ENCODE measurements around the gene TBC1D22B.
A peak's percentile ranks its signal among the peaks of the same experiment; 100 is the strongest.

Gene TBC1D22B

GRCh38 chr6:37232430-37233017 lies 25.0 kb upstream of the TBC1D22B start:
- H3K9me3 Mint-ChIP-seq: no peaks in the 10 kb centered on the region

DNA sequence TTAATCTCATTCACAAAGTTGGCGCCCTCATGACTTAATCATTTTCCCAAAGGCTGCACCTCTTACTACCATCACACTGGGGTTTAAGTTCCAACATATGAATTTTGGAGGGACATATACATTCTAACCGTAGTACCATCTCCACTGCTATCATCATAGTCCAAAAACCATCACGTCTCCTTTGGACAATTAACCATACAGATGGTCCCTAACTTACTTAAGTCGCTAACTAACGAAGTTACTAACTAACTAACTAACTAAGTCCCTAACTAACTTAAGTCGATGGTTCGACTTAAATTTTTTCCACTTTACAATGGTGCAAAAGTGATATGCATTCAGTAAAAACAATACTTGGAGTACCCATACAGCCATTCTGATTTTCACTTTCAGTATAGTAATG lies 24.0 kb upstream of the TBC1D22B start:
- H3K36me3 Mint-ChIP-seq: peaks cover 5% of the 10 kb centered on the region
- H3K9me3 Mint-ChIP-seq: no peaks in the 10 kb centered on the region
- peaks cover 30% of the 10 kb centered on the region for H3K4me1 Mint-ChIP-seq
- H3K27ac Mint-ChIP-seq: no peak overlapping the region
- ATAC-seq: no peak
- H3K4me3 Mint-ChIP-seq: no peak overlapping the region
- DNase-seq (ENCODE audit: low spot score in 2 of 2): no peak

More at GRCh38 chr6:37232430-37233017, 25.0 kb upstream of the TBC1D22B start:
- no peak for DNase-seq (ENCODE audit: low spot score in 2 of 2)
- Mint-ChIP-seq H3K4me1 (peaks cover 20% of the 10 kb centered on the region), H3K27ac (no peak overlapping the region), H3K36me3 (peaks cover 5% of the 10 kb centered on the region), H3K4me3 (no peak overlapping the region)
- no peak for ATAC-seq

GRCh38 chr6:37236921-37237320 lies 20.7 kb upstream of the TBC1D22B start:
- H3K27ac Mint-ChIP-seq: no peak overlapping the region

DNA sequence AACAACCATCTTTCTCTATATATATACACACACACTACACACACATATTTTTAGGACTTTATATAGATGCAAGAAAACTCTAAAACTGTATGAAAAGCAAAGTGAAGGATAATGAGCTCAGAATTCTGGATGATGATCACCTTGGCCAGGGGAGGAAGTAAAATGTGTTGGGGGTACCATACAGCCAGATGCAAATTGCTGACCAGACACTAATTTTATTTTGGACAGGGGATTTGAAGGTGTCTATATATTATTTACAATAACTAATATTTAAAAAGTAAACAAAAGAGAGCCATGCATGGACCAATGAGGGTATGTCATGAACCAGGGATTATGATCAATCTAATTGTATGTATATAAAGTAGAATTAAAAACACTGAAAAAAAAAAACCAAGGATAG lies 19.8 kb upstream of the TBC1D22B start:
- Mint-ChIP-seq H3K36me3 (peaks cover 12% of the 10 kb centered on the region), H3K4me3 (no peak overlapping the region), H3K9me3 (no peaks in the 10 kb centered on the region), H3K4me1 (peaks cover 44% of the 10 kb centered on the region), H3K27ac (no peak overlapping the region)
- no peak for DNase-seq (ENCODE audit: low spot score in 2 of 2)
- ATAC-seq: no peak

More at GRCh38 chr6:37236921-37237320, 20.7 kb upstream of the TBC1D22B start:
- no peak for ATAC-seq
- H3K4me1 Mint-ChIP-seq: peaks cover 36% of the 10 kb centered on the region
- no peak for DNase-seq (ENCODE audit: low spot score in 2 of 2)
- H3K4me3 Mint-ChIP-seq: no peak overlapping the region
- peaks cover 12% of the 10 kb centered on the region for H3K36me3 Mint-ChIP-seq
- H3K9me3 Mint-ChIP-seq: no peaks in the 10 kb centered on the region

GRCh38 chr6:37238381-37238780 lies 19.2 kb upstream of the TBC1D22B start:
- no peak for ATAC-seq
- Mint-ChIP-seq H3K36me3 (peaks cover 12% of the 10 kb centered on the region), H3K9me3 (no peaks in the 10 kb centered on the region), H3K4me3 (no peak overlapping the region), H3K27ac (peak overlapping the region; percentile 48), H3K4me1 (peaks cover 45% of the 10 kb centered on the region)
- DNase-seq (ENCODE audit: low spot score in 2 of 2): no peak

DNA sequence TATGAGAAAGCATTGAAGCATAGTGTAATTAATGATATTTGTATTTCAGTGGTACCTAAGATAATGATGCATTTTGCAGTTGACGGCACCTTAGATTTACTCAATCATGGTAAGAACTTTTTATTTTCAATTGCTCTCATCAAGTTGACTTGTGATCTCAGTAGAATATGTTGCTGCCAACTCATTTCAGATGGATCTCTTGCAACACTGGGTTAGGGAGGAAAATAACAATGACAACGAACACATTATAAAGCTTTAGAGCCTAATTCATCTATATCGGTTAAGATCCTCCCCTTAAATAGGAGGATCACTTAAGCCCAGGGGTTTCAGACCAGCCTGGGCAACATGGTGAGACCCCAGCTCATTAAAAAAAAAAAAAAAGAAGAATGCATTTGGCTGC lies 18.0 kb upstream of the TBC1D22B start:
- Mint-ChIP-seq H3K4me1 (peaks cover 45% of the 10 kb centered on the region), H3K36me3 (peaks cover 12% of the 10 kb centered on the region), H3K9me3 (no peaks in the 10 kb centered on the region), H3K27ac (peak overlapping the region; percentile 85), H3K4me3 (peak overlapping the region; percentile 30)
- ATAC-seq (no peak), DNase-seq (ENCODE audit: low spot score in 2 of 2) (no peak)

DNA sequence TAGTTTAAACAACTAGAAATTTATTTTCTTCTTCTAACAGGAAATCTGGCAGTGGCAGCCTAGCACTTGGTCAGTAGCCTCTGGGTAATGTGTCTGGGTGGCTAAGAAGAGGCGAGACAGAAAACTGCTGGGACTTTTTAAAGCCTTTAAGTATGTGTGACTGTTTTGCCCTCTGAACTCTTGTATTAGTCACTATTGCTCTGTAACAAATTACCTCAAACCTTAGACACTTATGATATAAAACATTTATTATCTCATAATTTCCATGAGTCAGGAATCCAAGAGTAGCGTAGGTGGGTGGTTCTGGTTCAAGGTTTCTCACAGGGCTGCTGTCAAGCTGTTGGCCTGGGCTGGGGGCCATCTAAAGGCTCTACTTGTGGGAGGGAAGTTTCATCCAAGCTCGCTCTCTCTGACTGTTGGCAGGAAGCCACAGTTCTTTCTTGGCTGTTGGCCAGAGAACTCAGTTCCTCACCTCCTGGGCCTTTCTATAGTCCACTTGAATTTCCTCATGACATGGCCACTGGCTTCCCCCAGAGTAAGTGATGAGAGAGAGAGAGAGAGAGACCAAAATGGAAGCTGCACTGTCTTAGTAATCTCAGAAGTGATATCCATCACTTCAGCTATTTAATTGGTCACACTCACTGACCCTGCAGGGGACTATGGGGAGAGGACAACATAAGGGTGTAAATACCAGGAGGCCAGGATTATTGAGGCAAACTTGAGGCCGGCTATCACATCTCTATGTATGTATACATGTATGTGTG lies 17.4 kb upstream of the TBC1D22B start:
- ATAC-seq (peak; percentile 93), DNase-seq (ENCODE audit: low spot score in 2 of 2) (peak; percentile 64 to 88)
- Mint-ChIP-seq H3K36me3 (peaks cover 12% of the 10 kb centered on the region), H3K9me3 (no peaks in the 10 kb centered on the region), H3K27ac (peak overlapping the region; percentile 85), H3K4me1 (peaks cover 45% of the 10 kb centered on the region), H3K4me3 (peak overlapping the region; percentile 30)

GRCh38 chr6:37241131-37241530 lies 16.4 kb upstream of the TBC1D22B start:
- Mint-ChIP-seq H3K9me3 (no peaks in the 10 kb centered on the region), H3K36me3 (peaks cover 12% of the 10 kb centered on the region), H3K27ac (no peak overlapping the region), H3K4me1 (peaks cover 45% of the 10 kb centered on the region), H3K4me3 (no peak overlapping the region)
- ATAC-seq (no peak), DNase-seq (ENCODE audit: low spot score in 2 of 2) (no peak)

GRCh38 chr6:37241775-37242428 lies 15.7 kb upstream of the TBC1D22B start:
- peaks cover 43% of the 10 kb centered on the region for H3K4me1 Mint-ChIP-seq
- H3K4me3 Mint-ChIP-seq: no peak overlapping the region
- H3K27ac Mint-ChIP-seq: peak overlapping the region; percentile 69
- H3K36me3 Mint-ChIP-seq: peaks cover 12% of the 10 kb centered on the region
- DNase-seq (ENCODE audit: low spot score in 2 of 2) (no peak), ATAC-seq (no peak)
- no peaks in the 10 kb centered on the region for H3K9me3 Mint-ChIP-seq

DNA sequence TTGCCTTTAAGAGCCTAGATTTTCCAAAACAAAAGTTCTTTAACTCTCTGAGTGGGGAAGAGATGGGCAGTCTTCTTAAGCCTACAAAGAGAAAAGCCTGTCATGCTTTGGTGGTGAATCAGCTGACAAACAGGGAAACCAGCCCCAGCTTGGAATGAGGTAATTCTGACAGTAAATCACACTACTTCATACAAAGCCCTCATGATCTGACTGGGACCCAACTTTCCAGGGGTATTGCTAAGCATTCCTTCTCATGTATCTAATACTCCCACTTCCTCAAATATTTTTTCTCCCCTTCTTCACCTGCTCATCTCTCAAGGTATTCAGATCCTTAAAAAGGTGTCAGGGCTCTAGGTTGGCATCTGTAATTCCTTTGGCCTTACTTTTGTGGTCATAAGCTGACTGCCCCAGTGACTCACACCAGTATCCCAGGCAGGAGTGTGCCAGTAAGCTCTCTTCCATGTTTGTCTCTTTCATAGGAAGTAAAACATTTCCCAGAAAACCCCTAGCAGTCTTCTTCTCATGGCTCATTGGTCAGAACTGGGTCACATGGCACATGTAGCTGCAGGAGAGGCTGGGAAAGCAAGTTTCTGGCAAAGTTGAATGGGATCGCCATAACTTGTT lies 15.0 kb upstream of the TBC1D22B start:
- DNase-seq (ENCODE audit: low spot score in 2 of 2): no peak
- peaks cover 2% of the 10 kb centered on the region for H3K9me3 Mint-ChIP-seq
- ATAC-seq: peak; percentile 51
- peaks cover 37% of the 10 kb centered on the region for H3K4me1 Mint-ChIP-seq
- peak overlapping the region; percentile 69 for H3K27ac Mint-ChIP-seq
- H3K36me3 Mint-ChIP-seq: peaks cover 12% of the 10 kb centered on the region
- H3K4me3 Mint-ChIP-seq: no peak overlapping the region

DNA sequence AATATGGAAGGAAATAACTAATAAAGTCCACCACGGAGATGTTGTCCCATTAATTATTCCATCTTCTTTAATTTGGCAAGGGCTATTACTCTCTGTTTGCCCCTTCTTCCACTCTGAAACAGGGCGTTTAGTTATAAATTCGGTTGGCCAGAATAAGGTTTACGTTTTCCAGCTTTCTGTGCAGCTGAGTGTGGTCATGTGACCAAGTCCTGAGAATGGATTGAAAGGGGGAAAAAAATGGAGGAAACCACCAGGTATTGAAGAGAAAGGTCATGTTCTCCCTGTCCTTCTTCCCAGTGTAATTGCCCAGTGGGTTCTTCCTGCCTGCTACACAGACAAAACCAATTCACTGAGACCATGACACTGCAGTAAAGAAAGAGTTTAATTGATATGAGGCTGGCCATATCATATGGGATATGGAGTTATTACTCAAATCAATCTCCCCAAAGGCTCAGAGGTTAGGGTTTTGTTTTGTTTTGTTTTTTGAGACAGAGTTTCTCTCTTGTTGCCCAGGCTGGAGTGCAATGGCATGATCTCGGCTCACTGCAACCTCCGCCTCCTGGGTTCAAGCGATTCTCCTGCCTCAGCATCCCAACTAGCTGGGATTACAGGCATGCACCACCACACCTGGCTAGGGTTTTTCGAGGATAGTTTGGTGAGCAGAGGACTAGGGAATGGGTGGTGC lies 14.3 kb upstream of the TBC1D22B start:
- H3K27ac Mint-ChIP-seq: no peak overlapping the region
- H3K9me3 Mint-ChIP-seq: peaks cover 2% of the 10 kb centered on the region
- peaks cover 12% of the 10 kb centered on the region for H3K36me3 Mint-ChIP-seq
- DNase-seq (ENCODE audit: low spot score in 2 of 2) (no peak), ATAC-seq (no peak)
- no peak overlapping the region for H3K4me3 Mint-ChIP-seq
- peaks cover 29% of the 10 kb centered on the region for H3K4me1 Mint-ChIP-seq

DNA sequence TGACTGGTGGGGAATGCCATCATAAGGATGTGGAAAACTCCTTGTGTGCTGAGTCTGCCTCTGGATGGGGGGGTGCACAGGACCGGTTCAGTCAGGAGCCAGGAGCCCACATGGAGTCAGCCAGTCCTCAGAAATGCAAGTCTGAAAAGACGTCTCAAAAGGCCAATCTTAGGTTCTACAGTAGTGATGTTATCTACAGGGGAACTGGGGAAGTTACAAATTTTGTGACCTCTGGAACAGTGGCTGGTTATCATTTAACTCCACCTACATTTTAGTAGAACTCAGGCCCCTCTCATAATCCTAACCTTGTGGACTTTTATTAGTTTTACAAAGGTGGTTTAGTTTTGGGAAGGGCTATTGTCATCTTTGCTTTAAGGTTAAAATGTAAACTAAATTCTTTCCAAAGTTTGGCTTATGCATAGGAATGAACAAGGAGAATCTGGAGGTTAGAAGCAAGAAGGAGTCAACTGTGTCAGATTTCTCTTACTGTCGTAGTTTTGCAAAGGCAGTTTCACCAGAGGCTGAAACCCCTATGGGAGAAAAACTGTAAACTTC lies 13.7 kb upstream of the TBC1D22B start:
- peaks cover 2% of the 10 kb centered on the region for H3K9me3 Mint-ChIP-seq
- no peak for DNase-seq (ENCODE audit: low spot score in 2 of 2)
- H3K4me3 Mint-ChIP-seq: no peak overlapping the region
- no peak for ATAC-seq
- peaks cover 25% of the 10 kb centered on the region for H3K4me1 Mint-ChIP-seq
- peaks cover 12% of the 10 kb centered on the region for H3K36me3 Mint-ChIP-seq
- H3K27ac Mint-ChIP-seq: no peak overlapping the region

GRCh38 chr6:37244430-37245310 lies 12.9 kb upstream of the TBC1D22B start:
- Mint-ChIP-seq H3K4me3 (no peak overlapping the region), H3K36me3 (peaks cover 11% of the 10 kb centered on the region), H3K27ac (no peak overlapping the region), H3K9me3 (peaks cover 2% of the 10 kb centered on the region), H3K4me1 (peaks cover 22% of the 10 kb centered on the region)
- DNase-seq (ENCODE audit: low spot score in 2 of 2) (no peak), ATAC-seq (no peak)

DNA sequence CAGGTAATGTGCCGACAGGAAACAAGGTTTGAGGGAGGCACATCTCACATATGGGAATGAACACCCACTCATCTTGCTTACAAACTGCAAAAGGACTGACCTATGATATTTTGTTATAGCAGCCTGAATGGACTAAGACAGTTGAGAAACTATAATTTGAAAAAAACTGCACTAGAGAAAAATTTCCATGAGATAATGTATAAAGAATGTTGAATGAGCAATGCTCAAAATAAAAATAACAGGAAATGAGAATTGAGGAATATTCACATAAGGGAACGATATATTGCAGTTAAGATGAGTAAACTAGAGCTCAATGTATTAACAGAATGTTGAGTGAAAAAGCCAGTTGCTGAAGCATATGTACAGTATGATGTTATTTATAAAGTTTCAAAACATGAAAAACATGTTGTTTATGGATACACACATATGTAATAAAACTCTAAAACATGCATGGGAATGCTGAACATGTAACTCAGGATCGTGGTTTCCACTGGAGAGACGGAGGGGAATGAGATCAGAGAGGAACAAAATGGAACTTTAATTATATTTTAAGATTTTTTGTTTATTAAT lies 6.3 kb upstream of the TBC1D22B start:
- Mint-ChIP-seq H3K4me1 (peaks cover 4% of the 10 kb centered on the region), H3K4me3 (no peak overlapping the region), H3K9me3 (peaks cover 2% of the 10 kb centered on the region), H3K27ac (no peak overlapping the region), H3K36me3 (no peaks in the 10 kb centered on the region)
- DNase-seq (ENCODE audit: low spot score in 2 of 2): no peak
- no peak for ATAC-seq
